Ovary (tissue), 9 donors: ENCODE measurements around the gene EPC2. TPM values are rescaled to one million over a fixed set of nuclear protein-coding genes. Genes with fewer than 3 reads are reported as not detected.

Experiments used
- DNase-seq, 5 donors: peaks; one replicate each; pipeline ENCODE4 v3.0.0-alpha.2; 2019 to 2020
- H3K27ac ChIP-seq, 2 donors: fragments of 200-600 bp; one replicate each; pipeline versions ENCODE4 v1.5.1 to v1.8.0; 2019 to 2022
- H3K27me3 ChIP-seq: fragments of 200-600 bp; one replicate; pipeline ENCODE4 v1.8.0; 2022
- H3K36me3 ChIP-seq: fragments of 200-600 bp; sonication (generic); one replicate; pipeline ENCODE4 v1.5.1; 2019
- H3K4me1 ChIP-seq: one replicate; pipeline ENCODE4 v1.8.1; 2013; ENCODE audit warnings: mild to moderate bottlenecking, moderate library complexity; ENCODE audit not compliant: insufficient read depth
- H3K4me3 ChIP-seq: fragments of 200-600 bp; sonication (generic); one replicate; pipeline ENCODE4 v1.5.1; 2017
- H3K9me3 ChIP-seq, 2 donors: fragments of 200-600 bp in 1 of 2; sonication (generic) in 1 of 2; one replicate each; pipeline versions ENCODE4 v1.5.1 to v1.8.1; 2013 to 2019; ENCODE audit warnings: mild to moderate bottlenecking in 1 of 2, moderate library complexity in 1 of 2
- EP300 ChIP-seq: sonication (generic); formaldehyde crosslinking; IDR thresholded peaks from one replicate; pipeline ENCODE4 v1.6.1; 2017; ENCODE audit warnings: antibody characterized with exemption
- POLR2A ChIP-seq: fragments of 450-650 bp; IDR thresholded peaks from one replicate; pipeline ENCODE4 v1.6.1; 2017; ENCODE audit warnings: antibody characterized with exemption, mild to moderate bottlenecking, moderate library complexity
- WGBS, 3 donors: extraction: QIAGEN DNeasy Blood & Tissue Kit in 1 of 3; methylation state at CpG; one replicate each; pipeline versions ENCODE4 v1.1.5 to v1.1.7; 2013 to 2017; 5-methylcytosine and 5-hydroxymethylcytosine counted together
- intact Hi-C, 4 donors: fragments of 100-400 bp; cut with DNase I; formaldehyde crosslinking; loops; one replicate each; pipeline versions ENCODE4 v1.11.0 to v1.15.1; 2022 to 2023
- polyA plus RNA-seq, 2 donors: library from polyadenylated mRNA; stranded (reverse); fragments of 200-250 nt in 1 of 2; fragments of 350-450 nt in 1 of 2; fragmentation: Illumina TruSeq in 1 of 2; extraction: RNeasy Lipid Tissue Mini Kit (QIAGEN cat#74804) in 1 of 2; gene quantifications; one replicate each; pipeline ENCODE4 v1.2.3, GENCODE V29; 2013 to 2014
- total RNA-seq, 7 donors: library from RNA; depleted of rRNA in 2 of 7; stranded (reverse); fragments of >200 nt in 2 of 7; fragmentation: NEBNext Ultra II Directional in 3 of 7; extraction: Animal tissue kit (Norgen Biotek cat#: 25700) in 3 of 7; gene quantifications; one replicate each; pipeline versions ENCODE4 v1.1.0 to v1.2.4, GENCODE V29; 2016 to 2023
- TF ChIP-seq, protein P1 (sequence below), 3 donors: fragments of 450-650 bp in 2 of 3; fragments of 200-600 bp in 1 of 3; IDR thresholded peaks; one replicate each; pipeline versions ENCODE4 v1.5.1 to v1.8.0; 2016 to 2022; ENCODE audit warnings: antibody characterized with exemption in 3 of 3, mild to moderate bottlenecking in 1 of 3
- donor health status: DM: no; HTN: no; CAD: no; lungs with moderate emphysema.
- donor health status: DM: no; HTN: no; CAD: no.
- donor health status: Bipolar disorder and iron deficiency.
- donor health status: DM: yes; HTN: yes; CAD: no.
- donor health status: DM: no; HTN: no; CAD: no.
- donor health status: DM: yes; HTN: yes; CAD: no.

EPC2 gene
- total and polyA plus RNA-seq, 9 donors, result 25.7 to 53.4 (median 35.2) TPM

- TF ChIP-seq EP300 (no peak), POLR2A (no peak)
- TF ChIP-seq, protein P1, sequence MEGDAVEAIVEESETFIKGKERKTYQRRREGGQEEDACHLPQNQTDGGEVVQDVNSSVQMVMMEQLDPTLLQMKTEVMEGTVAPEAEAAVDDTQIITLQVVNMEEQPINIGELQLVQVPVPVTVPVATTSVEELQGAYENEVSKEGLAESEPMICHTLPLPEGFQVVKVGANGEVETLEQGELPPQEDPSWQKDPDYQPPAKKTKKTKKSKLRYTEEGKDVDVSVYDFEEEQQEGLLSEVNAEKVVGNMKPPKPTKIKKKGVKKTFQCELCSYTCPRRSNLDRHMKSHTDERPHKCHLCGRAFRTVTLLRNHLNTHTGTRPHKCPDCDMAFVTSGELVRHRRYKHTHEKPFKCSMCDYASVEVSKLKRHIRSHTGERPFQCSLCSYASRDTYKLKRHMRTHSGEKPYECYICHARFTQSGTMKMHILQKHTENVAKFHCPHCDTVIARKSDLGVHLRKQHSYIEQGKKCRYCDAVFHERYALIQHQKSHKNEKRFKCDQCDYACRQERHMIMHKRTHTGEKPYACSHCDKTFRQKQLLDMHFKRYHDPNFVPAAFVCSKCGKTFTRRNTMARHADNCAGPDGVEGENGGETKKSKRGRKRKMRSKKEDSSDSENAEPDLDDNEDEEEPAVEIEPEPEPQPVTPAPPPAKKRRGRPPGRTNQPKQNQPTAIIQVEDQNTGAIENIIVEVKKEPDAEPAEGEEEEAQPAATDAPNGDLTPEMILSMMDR (IDR thresholded peaks at IDR 0.05), result no peak
- WGBS, 3 donors, result 0 to 2% (median 0%) methylated on average over 6 of the region's 6 CpGs
- Histone ChIP-seq H3K27me3 (no peaks in the 10 kb centered on the region), H3K36me3 (no peaks in the 10 kb centered on the region), H3K27ac (no peak overlapping the region), H3K9me3 (no peaks in the 10 kb centered on the region), H3K4me1 (peaks cover 9% of the 10 kb centered on the region), H3K4me3 (no peak overlapping the region)
- intact Hi-C loops, result loop anchor here in 1 of 4 donors (10.0 kb wide), 1 partner anchor 168 kb away; the partner anchor contains the start of gene EPC2
- peak; percentile 79 to 98 (median 89) for DNase-seq
These were observed 167.8 kb downstream of the EPC2 start for GRCh38 chr2:148812306-148812705.

DNA sequence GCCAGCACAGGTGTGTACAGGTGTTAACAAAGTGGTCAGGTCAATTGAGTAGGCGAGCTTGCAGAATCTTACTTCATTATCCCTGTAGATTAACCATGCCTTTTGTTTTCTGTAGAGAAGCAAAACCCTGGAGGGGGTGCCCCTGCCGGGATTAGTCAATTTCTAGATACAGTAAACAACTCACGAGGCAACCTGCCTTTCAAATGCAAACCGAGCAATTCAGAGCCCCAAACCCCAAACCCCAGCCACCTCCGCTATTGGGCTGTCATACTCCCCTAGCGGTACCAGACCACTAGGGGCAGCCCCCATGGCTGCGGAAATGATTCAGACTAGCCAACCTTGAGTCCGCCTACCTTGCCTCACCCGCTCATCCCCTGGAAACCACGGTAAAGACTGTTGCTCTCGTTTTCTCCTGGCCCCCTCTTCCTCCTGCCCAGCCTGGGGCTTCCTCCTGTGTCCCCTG lies 169.1 kb downstream of the EPC2 start:
- intact Hi-C loops, result loop anchor here in 1 of 4 donors (10.0 kb wide), 1 partner anchor 169 kb away; the partner anchor contains the start of gene EPC2
- Histone ChIP-seq H3K27ac (no peak overlapping the region), H3K9me3 (no peaks in the 10 kb centered on the region), H3K36me3 (no peaks in the 10 kb centered on the region), H3K4me3 (no peak overlapping the region), H3K4me1 (peaks cover 9% of the 10 kb centered on the region), H3K27me3 (no peaks in the 10 kb centered on the region)
- TF ChIP-seq POLR2A (no peak), EP300 (no peak)
- TF ChIP-seq, protein P1 (IDR thresholded peaks at IDR 0.05), result no peak
- WGBS, 3 donors, result 92 to 95% (median 93%) methylated on average over 11 of the region's 11 CpGs
- peak in 1 of 5 donors; percentile 18 for DNase-seq

- no peak overlapping the region for H3K27ac ChIP-seq
- H3K27me3 ChIP-seq, result no peaks in the 10 kb centered on the region
These were observed 169.8 kb downstream of the EPC2 start for GRCh38 chr2:148814143-148814859.

DNA sequence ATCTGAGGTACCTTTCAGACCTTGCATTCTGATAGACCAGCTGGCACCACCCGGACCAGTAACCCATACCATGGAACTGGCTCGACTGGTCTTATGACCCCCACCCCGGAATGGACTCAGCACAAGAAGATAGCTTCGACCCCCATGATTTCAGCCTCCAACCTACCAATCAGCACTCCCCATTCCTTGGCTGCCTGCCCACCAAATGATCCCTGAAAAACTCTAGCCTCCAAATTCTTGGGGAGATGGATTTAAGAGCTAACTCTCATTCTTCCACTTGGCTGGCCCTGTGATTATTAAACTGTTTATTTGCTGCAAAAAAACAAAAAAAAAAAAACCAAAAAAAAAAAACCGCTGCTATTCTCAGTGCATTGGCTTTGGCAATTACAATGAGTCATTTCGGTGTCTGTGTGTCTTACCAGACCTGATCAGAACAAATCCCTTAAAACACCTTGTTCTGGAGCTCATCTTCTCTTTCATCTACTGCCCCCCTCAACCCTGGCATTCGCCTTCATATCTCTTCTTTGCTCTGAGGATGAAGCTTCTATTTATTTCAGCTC lies 170.4 kb downstream of the EPC2 start:
- DNase-seq, result peak in 2 of 5 donors; percentile 28 to 40
- Histone ChIP-seq H3K4me1 (peaks cover 9% of the 10 kb centered on the region), H3K4me3 (no peak overlapping the region), H3K27ac (no peak overlapping the region), H3K9me3 (no peaks in the 10 kb centered on the region), H3K36me3 (no peaks in the 10 kb centered on the region), H3K27me3 (no peaks in the 10 kb centered on the region)
- TF ChIP-seq EP300 (no peak), POLR2A (no peak)
- TF ChIP-seq, protein P1 (IDR thresholded peaks at IDR 0.05), result no peak
- WGBS, 3 donors, result 43 to 47% (median 46%) methylated on average over 7 of the region's 7 CpGs
- intact Hi-C loops, result loop anchor here in 1 of 4 donors (10.0 kb wide), 1 partner anchor 170 kb away; the partner anchor contains the start of gene EPC2

More at GRCh38 chr2:148814143-148814859, 169.8 kb downstream of the EPC2 start:
- DNase-seq, result no peak
- WGBS, 3 donors, result 51 to 61% (median 51%) methylated on average over 6 of the region's 6 CpGs
- intact Hi-C loops, result loop anchor here in 1 of 4 donors (10.0 kb wide), 1 partner anchor 170 kb away; the partner anchor contains the start of gene EPC2
- Histone ChIP-seq H3K4me3 (no peak overlapping the region), H3K4me1 (peaks cover 9% of the 10 kb centered on the region), H3K9me3 (no peaks in the 10 kb centered on the region), H3K36me3 (no peaks in the 10 kb centered on the region)
- TF ChIP-seq, protein P1 (IDR thresholded peaks at IDR 0.05), result no peak
- TF ChIP-seq POLR2A (no peak), EP300 (no peak)
